Liver (tissue), 4 donors: ENCODE data around the gene PARP4. TPM values are rescaled to one million over a fixed set of nuclear protein-coding genes. Genes with fewer than 3 reads are reported as not detected.

Experiments used
- polyA plus RNA-seq, 2 donors: library from polyadenylated mRNA; stranded (reverse) in 1 of 2; unstranded in 1 of 2; fragments of 200-250 nt in 1 of 2; fragments of >200 nt in 1 of 2; fragmentation: Nextera tagmentation in 1 of 2; extraction: Ambion mirVana in 1 of 2; gene quantifications; one replicate each; pipeline versions ENCODE4 v1.2.1 to v1.2.3, GENCODE V29; 2013 to 2015
- total RNA-seq, 2 donors: library from RNA; depleted of rRNA; stranded (reverse); fragments of >200 nt; gene quantifications; one replicate each; pipeline ENCODE4 v1.2.3, GENCODE V29; 2014
- donor health status: healthy.
- donor health status: healthy.
- donor health status: healthy.

The PARP4 gene
- total and polyA plus RNA-seq, 4 donors: 10.7 to 29.3 (median 17.7) TPM

Other genes starting within 250 kb of the PARP4 start
- gene C1QTNF9, start 203.2 kb downstream of the PARP4 start, total RNA-seq: under 1 TPM in 1 of 2 donors, not detected in 1; 0.25 TPM
- under 1 TPM; 0.10 to 0.19 TPM for gene C1QTNF9, start 203.2 kb downstream of the PARP4 start, polyA plus RNA-seq
- gene ATP12A, start 167.6 kb upstream of the PARP4 start, total RNA-seq: under 1 TPM in 1 of 2 donors, not detected in 1; under 0.01 TPM
- gene ATP12A, start 167.6 kb upstream of the PARP4 start, polyA plus RNA-seq: not detected